Ovary (tissue), 3 donors: ENCODE results near the gene GRIK3.

Experiments used
- EP300 ChIP-seq: sonication (generic); formaldehyde crosslinking; IDR thresholded peaks from one replicate; pipeline ENCODE4 v1.6.1; 2017; ENCODE audit warnings: antibody characterized with exemption
- POLR2A ChIP-seq: fragments of 450-650 bp; IDR thresholded peaks from one replicate; pipeline ENCODE4 v1.6.1; 2017; ENCODE audit warnings: antibody characterized with exemption, mild to moderate bottlenecking, moderate library complexity
- TF ChIP-seq, protein P1 (sequence below), 3 donors: fragments of 450-650 bp in 2 of 3; fragments of 200-600 bp in 1 of 3; IDR thresholded peaks; one replicate each; pipeline versions ENCODE4 v1.5.1 to v1.8.0; 2016 to 2022; ENCODE audit warnings: antibody characterized with exemption in 3 of 3, mild to moderate bottlenecking in 1 of 3
- donor health status: DM: no; HTN: no; CAD: no.

DNA sequence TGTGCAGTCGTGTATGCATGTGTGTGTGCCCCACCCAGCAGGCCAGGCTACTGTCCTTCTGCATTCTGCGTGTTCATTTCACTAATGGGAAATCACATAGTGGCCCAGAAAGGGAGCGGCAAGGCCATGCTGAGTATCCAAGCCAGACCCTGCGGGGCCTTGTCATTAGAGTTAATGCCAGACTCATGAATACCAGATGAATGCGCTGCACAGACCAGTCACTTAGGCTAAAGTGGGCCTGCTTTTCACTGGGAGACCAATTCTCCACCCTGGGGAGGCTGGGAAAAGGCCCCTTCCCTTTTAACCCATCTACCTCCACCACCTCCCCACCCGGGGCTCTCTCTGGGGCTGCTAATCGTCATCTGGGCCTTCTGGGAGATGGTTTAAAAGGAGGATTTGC, 17.0 kb upstream of the GRIK3 start:
- TF ChIP-seq POLR2A (no peak), EP300 (no peak)
- TF ChIP-seq, protein P1, sequence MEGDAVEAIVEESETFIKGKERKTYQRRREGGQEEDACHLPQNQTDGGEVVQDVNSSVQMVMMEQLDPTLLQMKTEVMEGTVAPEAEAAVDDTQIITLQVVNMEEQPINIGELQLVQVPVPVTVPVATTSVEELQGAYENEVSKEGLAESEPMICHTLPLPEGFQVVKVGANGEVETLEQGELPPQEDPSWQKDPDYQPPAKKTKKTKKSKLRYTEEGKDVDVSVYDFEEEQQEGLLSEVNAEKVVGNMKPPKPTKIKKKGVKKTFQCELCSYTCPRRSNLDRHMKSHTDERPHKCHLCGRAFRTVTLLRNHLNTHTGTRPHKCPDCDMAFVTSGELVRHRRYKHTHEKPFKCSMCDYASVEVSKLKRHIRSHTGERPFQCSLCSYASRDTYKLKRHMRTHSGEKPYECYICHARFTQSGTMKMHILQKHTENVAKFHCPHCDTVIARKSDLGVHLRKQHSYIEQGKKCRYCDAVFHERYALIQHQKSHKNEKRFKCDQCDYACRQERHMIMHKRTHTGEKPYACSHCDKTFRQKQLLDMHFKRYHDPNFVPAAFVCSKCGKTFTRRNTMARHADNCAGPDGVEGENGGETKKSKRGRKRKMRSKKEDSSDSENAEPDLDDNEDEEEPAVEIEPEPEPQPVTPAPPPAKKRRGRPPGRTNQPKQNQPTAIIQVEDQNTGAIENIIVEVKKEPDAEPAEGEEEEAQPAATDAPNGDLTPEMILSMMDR (IDR thresholded peaks at IDR 0.05) = no peak
